Testis (tissue), 3 donors: ENCODE data around the gene RPN2. TPM values are rescaled to one million over a fixed set of nuclear protein-coding genes. Genes with fewer than 3 reads are reported as not detected.

Source experiments
- DNase-seq: peaks from one replicate; pipeline ENCODE4 v3.0.0-alpha.2; 2019
- H3K27ac ChIP-seq, 2 donors: fragments of 200-600 bp; sonication (generic); one replicate each; pipeline ENCODE4 v1.5.1; 2019
- H3K27me3 ChIP-seq: fragments of 200-600 bp; sonication (generic); one replicate; pipeline ENCODE4 v1.5.1; 2019
- H3K36me3 ChIP-seq: fragments of 200-600 bp; sonication (generic); one replicate; pipeline ENCODE4 v1.5.1; 2017; ENCODE audit warnings: low read depth; ENCODE audit errors: missing control alignments
- H3K4me1 ChIP-seq: fragments of 200-600 bp; sonication (generic); one replicate; pipeline ENCODE4 v1.5.1; 2019
- H3K4me3 ChIP-seq, 2 donors: fragments of 200-600 bp; sonication (generic); one replicate each; pipeline ENCODE4 v1.5.1; 2017 to 2019
- H3K9me3 ChIP-seq: fragments of 200-600 bp; sonication (generic); one replicate; pipeline ENCODE4 v1.5.1; 2017
- POLR2A ChIP-seq: fragments of 450-650 bp; IDR thresholded peaks from one replicate; pipeline ENCODE4 v1.6.1; 2017; ENCODE audit warnings: antibody characterized with exemption, mild to moderate bottlenecking, moderate library complexity
- WGBS, 2 donors: methylation state at CpG; one replicate each; pipeline ENCODE4 v1.1.5; 2018; 5-methylcytosine and 5-hydroxymethylcytosine counted together
- intact Hi-C: fragments of 100-400 bp; cut with DNase I; formaldehyde crosslinking; loops from one replicate; pipeline ENCODE4 v1.15.1; 2023; ENCODE audit warnings: low total_unique reads
- polyA plus RNA-seq: library from polyadenylated mRNA; stranded (reverse); fragments of 350-450 nt; fragmentation: Illumina TruSeq; extraction: RNeasy Lipid Tissue Mini Kit (QIAGEN cat#74804); gene quantifications from one replicate; pipeline ENCODE4 v1.2.3, GENCODE V29; 2014; ENCODE audit warnings: low read depth, low replicate concordance; ENCODE audit not compliant: insufficient read depth
- total RNA-seq, 2 donors: library from RNA; depleted of rRNA; stranded (reverse); fragments of >200 nt; gene quantifications; one replicate each; pipeline ENCODE4 v1.2.3, GENCODE V29; 2016
- TF ChIP-seq, protein P1 (sequence below), 3 experiments: fragments of 450-650 bp in 2 of 3; fragments of 200-600 bp in 1 of 3; sonication (generic) in 1 of 3; IDR thresholded peaks; one replicate each; pipeline ENCODE4 v1.5.1; 2016 to 2019; ENCODE audit warnings: antibody characterized with exemption in 3 of 3, mild to moderate bottlenecking in 2 of 3, moderate library complexity in 1 of 3

RPN2 gene
- total and polyA plus RNA-seq, 3 donors from 2014 or later = 200 to 284 (median 235) TPM

DNA sequence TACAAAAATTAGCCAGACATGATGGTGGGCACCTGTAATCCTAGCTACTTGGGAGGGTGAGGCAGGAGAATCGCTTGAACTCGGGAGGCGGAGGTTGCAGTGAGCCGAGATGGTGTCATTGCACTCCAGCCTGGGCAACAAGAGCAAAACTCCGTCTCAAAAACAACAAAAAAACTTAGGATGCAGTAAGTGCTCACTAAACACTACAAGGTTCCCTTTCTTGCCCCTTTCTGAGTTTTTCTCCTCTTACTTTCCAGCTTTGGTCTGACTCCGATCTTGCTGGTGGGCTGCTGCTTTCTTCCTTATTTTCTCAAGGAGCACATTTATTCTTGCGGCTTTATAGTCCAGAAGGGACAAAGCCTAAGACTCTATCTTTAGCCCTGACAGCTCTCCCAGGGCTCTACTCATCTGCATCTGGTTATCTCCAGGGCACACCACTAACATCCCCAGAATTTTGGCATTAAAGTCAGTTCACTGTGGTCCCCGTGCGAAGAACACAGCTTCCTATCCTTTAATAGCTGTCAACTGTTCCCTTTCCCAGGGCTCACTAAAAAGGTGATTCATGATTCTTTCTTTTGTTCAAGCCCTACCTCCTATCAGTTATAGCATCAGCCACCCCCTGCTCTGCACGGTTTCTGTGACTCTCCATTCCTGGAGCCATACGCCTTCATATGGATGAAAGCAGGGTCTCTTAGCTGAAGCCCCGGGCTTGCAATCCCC is 17.1 kb upstream of the RPN2 start:
- Histone ChIP-seq H3K36me3 (no peaks in the 10 kb centered on the region), H3K27ac (no peak overlapping the region), H3K27me3 (no peaks in the 10 kb centered on the region), H3K4me3 (no peak overlapping the region), H3K9me3 (no peaks in the 10 kb centered on the region), H3K4me1 (no peaks in the 10 kb centered on the region)
- DNase-seq = no peak
- 77 to 78% methylated on average over 12 of the region's 12 CpGs for WGBS, 2 donors
- intact Hi-C loops = no loop called here
- no peak for TF ChIP-seq POLR2A
- TF ChIP-seq, protein P1, sequence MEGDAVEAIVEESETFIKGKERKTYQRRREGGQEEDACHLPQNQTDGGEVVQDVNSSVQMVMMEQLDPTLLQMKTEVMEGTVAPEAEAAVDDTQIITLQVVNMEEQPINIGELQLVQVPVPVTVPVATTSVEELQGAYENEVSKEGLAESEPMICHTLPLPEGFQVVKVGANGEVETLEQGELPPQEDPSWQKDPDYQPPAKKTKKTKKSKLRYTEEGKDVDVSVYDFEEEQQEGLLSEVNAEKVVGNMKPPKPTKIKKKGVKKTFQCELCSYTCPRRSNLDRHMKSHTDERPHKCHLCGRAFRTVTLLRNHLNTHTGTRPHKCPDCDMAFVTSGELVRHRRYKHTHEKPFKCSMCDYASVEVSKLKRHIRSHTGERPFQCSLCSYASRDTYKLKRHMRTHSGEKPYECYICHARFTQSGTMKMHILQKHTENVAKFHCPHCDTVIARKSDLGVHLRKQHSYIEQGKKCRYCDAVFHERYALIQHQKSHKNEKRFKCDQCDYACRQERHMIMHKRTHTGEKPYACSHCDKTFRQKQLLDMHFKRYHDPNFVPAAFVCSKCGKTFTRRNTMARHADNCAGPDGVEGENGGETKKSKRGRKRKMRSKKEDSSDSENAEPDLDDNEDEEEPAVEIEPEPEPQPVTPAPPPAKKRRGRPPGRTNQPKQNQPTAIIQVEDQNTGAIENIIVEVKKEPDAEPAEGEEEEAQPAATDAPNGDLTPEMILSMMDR (IDR thresholded peaks at IDR 0.05) = no peak

DNA sequence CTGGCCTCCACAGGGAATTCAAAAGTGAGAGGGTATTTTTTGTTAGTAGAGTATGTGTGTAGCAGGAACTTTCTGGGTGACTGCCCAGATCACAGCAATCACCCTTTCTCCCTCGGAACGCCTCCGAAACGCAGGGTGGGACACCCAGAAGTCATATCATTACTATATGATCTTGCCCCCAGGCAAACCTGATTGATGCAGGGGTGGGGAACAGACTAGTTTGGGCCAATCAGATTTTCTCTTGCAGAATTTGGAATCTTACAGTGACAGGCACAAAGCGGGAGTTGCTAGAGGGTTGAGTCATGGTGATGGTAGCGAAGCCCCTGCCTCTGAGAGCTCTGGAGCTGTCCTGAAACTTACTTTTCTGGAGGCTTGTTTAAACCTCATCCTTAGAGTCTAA is 16.5 kb upstream of the RPN2 start:
- H3K4me3 ChIP-seq = no peak overlapping the region
- H3K27ac ChIP-seq = no peak overlapping the region
- no peaks in the 10 kb centered on the region for H3K36me3 ChIP-seq
- no peaks in the 10 kb centered on the region for H3K4me1 ChIP-seq
- TF ChIP-seq POLR2A = no peak
- TF ChIP-seq, protein P1 (IDR thresholded peaks at IDR 0.05) = no peak
- DNase-seq = no peak
- intact Hi-C loops = no loop called here
- no peaks in the 10 kb centered on the region for H3K9me3 ChIP-seq
- no peaks in the 10 kb centered on the region for H3K27me3 ChIP-seq
- WGBS, 2 donors = 71 to 85% methylated on average over 6 of the region's 6 CpGs

DNA sequence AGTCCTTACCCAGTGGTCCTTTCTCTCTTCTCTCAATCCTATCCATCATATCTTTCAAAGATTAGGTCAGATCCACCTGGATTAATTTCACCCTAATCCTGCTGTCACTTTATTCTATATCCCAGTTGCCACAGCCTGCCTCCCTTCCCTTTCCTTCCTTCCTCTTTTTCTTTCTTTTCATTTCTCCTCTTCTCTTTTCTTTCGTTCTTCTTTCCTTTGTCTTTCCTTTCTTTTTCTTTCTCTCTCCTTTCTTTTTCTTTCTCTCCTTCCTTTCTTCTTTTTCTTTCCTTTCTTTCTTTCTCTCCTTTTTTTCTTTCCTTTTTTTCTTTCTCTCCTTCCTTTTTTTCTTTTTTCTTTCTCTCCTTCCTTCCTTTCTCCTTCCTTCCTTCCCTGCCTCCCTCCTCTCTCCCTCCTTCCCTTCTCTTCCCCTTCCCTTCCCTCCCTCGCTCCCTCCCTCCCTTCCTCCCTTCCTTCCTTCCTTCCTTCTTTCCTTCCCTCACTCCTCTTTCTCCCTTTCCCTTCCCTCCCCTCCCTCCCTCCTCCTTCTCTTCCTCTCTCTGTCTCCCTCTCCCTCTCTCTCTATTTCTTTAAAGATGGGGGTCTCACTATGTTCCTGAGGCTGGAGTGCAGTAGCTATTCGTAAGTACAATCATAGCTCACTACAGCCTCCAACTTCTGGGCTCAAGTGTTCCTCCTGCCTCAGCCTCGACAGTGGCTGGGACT is 15.1 kb upstream of the RPN2 start:
- intact Hi-C loops = no loop called here
- H3K27ac ChIP-seq = no peak overlapping the region
- H3K9me3 ChIP-seq = no peaks in the 10 kb centered on the region
- H3K36me3 ChIP-seq = no peaks in the 10 kb centered on the region
- H3K27me3 ChIP-seq = no peaks in the 10 kb centered on the region
- no peaks in the 10 kb centered on the region for H3K4me1 ChIP-seq
- no peak for TF ChIP-seq POLR2A
- TF ChIP-seq, protein P1 (IDR thresholded peaks at IDR 0.05) = no peak
- no peak overlapping the region for H3K4me3 ChIP-seq
- WGBS, 2 donors = 90 to 93% methylated on average over 4 of the region's 4 CpGs
- DNase-seq = no peak

DNA sequence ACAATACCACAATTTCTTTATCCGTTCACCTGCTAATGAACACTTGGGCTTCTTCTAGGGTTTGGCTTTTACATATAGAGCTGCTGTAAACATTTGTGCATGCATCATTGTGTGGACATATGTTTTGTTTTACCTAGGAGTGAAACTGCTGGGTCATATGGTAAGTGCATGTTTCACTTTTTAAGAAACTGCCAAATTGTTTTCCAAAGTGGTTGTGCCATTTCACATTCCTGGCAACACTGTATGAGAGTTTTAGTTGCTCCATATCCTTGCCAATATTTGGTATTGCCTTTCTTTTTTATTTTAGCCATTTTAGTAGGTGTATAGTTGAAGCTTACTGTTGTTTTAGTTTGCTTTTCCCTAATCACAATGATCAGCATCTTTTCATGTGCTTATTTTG is 14.1 kb upstream of the RPN2 start:
- Histone ChIP-seq H3K4me1 (no peaks in the 10 kb centered on the region), H3K27me3 (no peaks in the 10 kb centered on the region), H3K9me3 (no peaks in the 10 kb centered on the region), H3K27ac (no peak overlapping the region), H3K4me3 (no peak overlapping the region), H3K36me3 (no peaks in the 10 kb centered on the region)
- DNase-seq = no peak
- 94 to 96% methylated on average over 1 of the region's 1 CpG for WGBS, 2 donors
- TF ChIP-seq POLR2A = no peak
- TF ChIP-seq, protein P1 (IDR thresholded peaks at IDR 0.05) = no peak
- intact Hi-C loops = no loop called here
